Sigmoid colon (tissue), 7 donors: ENCODE data around the gene GABRD. TPM values are rescaled to one million over a fixed set of nuclear protein-coding genes. Genes with fewer than 3 reads are reported as not detected.

Source experiments
- DNase-seq: peaks from one replicate; pipeline ENCODE4 v3.0.0-alpha.2; 2019
- H3K27ac ChIP-seq, 4 donors: fragments of 200-600 bp; sonication (generic); one replicate each; pipeline ENCODE4 v1.5.1; 2016 to 2019; ENCODE audit warnings: mild to moderate bottlenecking in 1 of 4
- H3K27me3 ChIP-seq, 3 donors: fragments of 200-600 bp; sonication (generic); one replicate each; pipeline ENCODE4 v1.5.1; 2019; ENCODE audit warnings: mild to moderate bottlenecking in 1 of 3
- H3K36me3 ChIP-seq, 4 donors: fragments of 200-600 bp; sonication (generic); one replicate each; pipeline ENCODE4 v1.5.1; 2016 to 2019
- H3K4me1 ChIP-seq, 4 donors: fragments of 200-600 bp; sonication (generic); one replicate each; pipeline ENCODE4 v1.5.1; 2017 to 2019
- H3K4me3 ChIP-seq, 4 donors: fragments of 200-600 bp; sonication (generic); one replicate each; pipeline ENCODE4 v1.5.1; 2017 to 2019; ENCODE audit warnings: mild to moderate bottlenecking in 2 of 4, moderate library complexity in 1 of 4
- H3K9me3 ChIP-seq, 4 donors: fragments of 200-600 bp in 3 of 4; sonication (generic) in 3 of 4; one replicate each; pipeline versions ENCODE4 v1.5.1 to v1.6.1; 2013 to 2019
- CTCF ChIP-seq, 4 experiments: fragments of 450-650 bp in 3 of 4; fragments of 200-600 bp in 1 of 4; IDR thresholded peaks; one replicate each; pipeline ENCODE4 v1.5.1; 2016 to 2019; ENCODE audit warnings: antibody characterized with exemption in 4 of 4, mild to moderate bottlenecking in 3 of 4, moderate library complexity in 2 of 4
- EP300 ChIP-seq, 4 donors: sonication (generic); formaldehyde crosslinking; IDR thresholded peaks; one replicate each; pipeline ENCODE4 v1.6.1; 2017; ENCODE audit warnings: antibody characterized with exemption in 4 of 4
- POLR2A ChIP-seq, 2 donors: fragments of 450-650 bp; IDR thresholded peaks; one replicate each; pipeline ENCODE4 v1.6.1; 2016; ENCODE audit warnings: antibody characterized with exemption in 2 of 2, mild to moderate bottlenecking in 2 of 2, moderate library complexity in 2 of 2
- POLR2AphosphoS5 ChIP-seq, 4 donors: sonication (generic); formaldehyde crosslinking; IDR thresholded peaks; one replicate each; pipeline ENCODE4 v1.6.1; 2017; ENCODE audit warnings: antibody characterized with exemption in 4 of 4
- WGBS, 2 donors: extraction: QIAGEN DNeasy Blood & Tissue Kit; methylation state at CpG; one replicate each; pipeline ENCODE4 v1.1.7; 2013; 5-methylcytosine and 5-hydroxymethylcytosine counted together
- intact Hi-C: fragments of 100-400 bp; cut with DNase I; formaldehyde crosslinking; loops from one replicate; pipeline ENCODE4 v1.15.1; 2023
- polyA plus RNA-seq, 3 donors: library from polyadenylated mRNA; stranded (reverse); fragments of 200-250 nt; gene quantifications; one replicate each; pipeline ENCODE4 v1.2.3, GENCODE V29; 2013
- total RNA-seq, 4 donors: library from RNA; depleted of rRNA; stranded (reverse); fragments of >200 nt; gene quantifications; one replicate each; pipeline ENCODE4 v1.1.0, GENCODE V29; 2016
- donor health status: healthy with polysubstance abuse.
- donor health status: Bipolar disorder and iron deficiency.
- donor health status: healthy.

GABRD gene, protein sequence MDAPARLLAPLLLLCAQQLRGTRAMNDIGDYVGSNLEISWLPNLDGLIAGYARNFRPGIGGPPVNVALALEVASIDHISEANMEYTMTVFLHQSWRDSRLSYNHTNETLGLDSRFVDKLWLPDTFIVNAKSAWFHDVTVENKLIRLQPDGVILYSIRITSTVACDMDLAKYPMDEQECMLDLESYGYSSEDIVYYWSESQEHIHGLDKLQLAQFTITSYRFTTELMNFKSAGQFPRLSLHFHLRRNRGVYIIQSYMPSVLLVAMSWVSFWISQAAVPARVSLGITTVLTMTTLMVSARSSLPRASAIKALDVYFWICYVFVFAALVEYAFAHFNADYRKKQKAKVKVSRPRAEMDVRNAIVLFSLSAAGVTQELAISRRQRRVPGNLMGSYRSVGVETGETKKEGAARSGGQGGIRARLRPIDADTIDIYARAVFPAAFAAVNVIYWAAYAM
- not detected for total RNA-seq
- polyA plus RNA-seq: under 1 TPM in 1 of 3 donors, not detected in 2; 0.51 TPM

DNA sequence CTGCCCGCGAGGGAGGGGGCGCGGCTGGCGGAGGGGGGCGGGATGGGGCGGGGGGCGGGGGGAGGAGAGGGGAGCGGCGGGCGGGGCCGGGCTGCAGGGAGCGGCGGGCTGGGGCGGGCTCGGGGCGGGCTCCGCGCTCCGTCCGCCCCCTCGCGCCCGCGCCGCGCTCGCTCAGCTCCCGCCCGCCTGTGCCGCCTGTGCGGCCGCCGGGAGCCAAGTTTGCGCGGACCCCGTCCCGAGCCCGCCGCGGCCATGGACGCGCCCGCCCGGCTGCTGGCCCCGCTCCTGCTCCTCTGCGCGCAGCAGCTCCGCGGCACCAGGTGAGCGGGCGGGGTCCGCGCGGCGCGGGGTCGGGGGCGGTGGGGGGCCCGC, at the start of gene GABRD:
GABRD (plus strand) TSS at position 174 of the 372 bp plus-strand sequence; CDS start at position 253, 79 bp downstream.
- peaks cover 42 to 96% (median 77%) of the 10 kb centered on the region in 3 donors for H3K27me3 ChIP-seq
- no peak within 1 kb of the TSS for H3K27ac ChIP-seq
- H3K4me3 ChIP-seq: peak within 1 kb of the TSS in 2 of 4 donors; percentile 25 to 30
- no peaks in the 10 kb centered on the region for H3K36me3 ChIP-seq
- intact Hi-C loops: no loop called here
- DNase-seq: no peak
- no peak for TF ChIP-seq EP300 (IDR thresholded peaks at IDR 0.05)
- no peaks in the 10 kb centered on the region for H3K9me3 ChIP-seq
- H3K4me1 ChIP-seq: peaks cover 0 to 11% (median 8%) of the 10 kb centered on the region in 4 donors
- whole genome bisulfite sequencing, 2 donors: 1 to 2% methylated on average over 45 to 54 of the region's 60 CpGs

DNA sequence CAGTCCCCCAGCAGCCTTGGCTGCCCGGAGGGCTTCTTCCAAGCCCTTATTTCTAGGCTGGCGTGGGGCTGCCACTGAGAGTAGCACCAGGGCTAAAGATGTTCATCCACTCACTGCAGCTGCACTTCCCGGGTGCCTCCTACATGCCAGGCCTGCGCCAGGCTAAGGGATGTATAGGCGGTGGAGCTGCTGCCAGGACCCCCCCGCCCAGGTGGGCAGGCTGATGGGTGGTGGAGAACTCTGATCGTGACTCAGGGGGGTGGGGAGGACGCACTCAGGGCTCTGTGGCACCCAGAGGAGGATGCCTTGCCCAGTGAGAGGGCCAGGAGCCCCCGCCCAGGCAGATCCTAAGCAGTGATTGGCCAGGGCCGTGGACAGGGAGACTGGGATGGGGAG, 49.6 kb upstream of the GABRD start:
- Histone ChIP-seq H3K27ac (no peak overlapping the region), H3K36me3 (no peaks in the 10 kb centered on the region), H3K4me1 (no peaks in the 10 kb centered on the region), H3K9me3 (no peaks in the 10 kb centered on the region), H3K27me3 (peaks cover 4 to 59% (median 53%) of the 10 kb centered on the region in 3 donors), H3K4me3 (no peak overlapping the region)
- 79 to 80% methylated on average over 10 of the region's 10 CpGs for WGBS, 2 donors
- no peak for DNase-seq
- intact Hi-C loops: no loop called here
- TF ChIP-seq CTCF (IDR thresholded peaks at IDR 0.05): no peak
- no peak for TF ChIP-seq EP300 (IDR thresholded peaks at IDR 0.05)
- no peak for TF ChIP-seq POLR2AphosphoS5 (IDR thresholded peaks at IDR 0.05)
- TF ChIP-seq POLR2A (IDR thresholded peaks at IDR 0.05): no peak

DNA sequence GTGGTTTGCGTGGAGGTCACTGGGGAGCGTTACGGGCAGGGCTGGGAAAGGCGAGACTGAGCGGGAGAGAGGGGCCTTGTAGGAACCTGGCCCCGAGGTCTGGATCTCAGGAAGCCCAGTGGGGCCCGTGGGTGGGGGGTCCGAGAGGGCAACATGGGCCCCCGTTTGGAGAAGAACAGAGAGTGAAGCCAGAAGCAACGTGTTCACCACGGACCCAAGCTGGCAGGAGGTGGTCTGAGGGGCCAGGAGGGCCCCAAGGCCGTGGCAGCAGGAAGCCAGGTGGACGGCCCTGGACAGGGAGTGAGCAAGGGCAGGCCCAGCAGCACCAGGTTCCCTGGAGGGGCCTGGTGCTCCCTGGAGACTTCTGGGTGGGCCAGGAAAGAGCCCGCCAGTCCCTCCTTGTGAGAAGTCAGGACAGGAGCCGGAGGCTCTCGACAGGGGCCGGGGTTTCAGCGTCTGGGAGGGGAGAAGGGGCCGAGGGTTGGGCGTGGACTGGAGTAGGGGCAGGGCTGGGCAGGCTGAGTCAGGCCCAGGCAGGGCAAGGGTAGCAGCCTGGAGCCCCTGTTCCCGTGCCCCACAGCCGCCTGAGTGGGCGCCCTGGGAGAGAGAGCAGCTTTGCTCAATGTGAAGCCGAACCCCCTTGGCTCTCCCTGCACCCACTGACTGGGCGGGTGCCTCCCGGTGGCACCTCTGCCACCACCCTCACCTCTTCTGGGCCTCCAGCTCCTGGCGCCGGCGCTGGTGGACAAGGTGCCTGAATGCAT, 49.0 kb upstream of the GABRD start:
- peaks cover 0 to 53% (median 48%) of the 10 kb centered on the region in 3 donors for H3K27me3 ChIP-seq
- no peaks in the 10 kb centered on the region for H3K9me3 ChIP-seq
- no peaks in the 10 kb centered on the region for H3K36me3 ChIP-seq
- H3K4me3 ChIP-seq: no peak overlapping the region
- no peaks in the 10 kb centered on the region for H3K4me1 ChIP-seq
- H3K27ac ChIP-seq: no peak overlapping the region
- intact Hi-C loops: no loop called here
- TF ChIP-seq CTCF (IDR thresholded peaks at IDR 0.05) (no peak), POLR2AphosphoS5 (IDR thresholded peaks at IDR 0.05) (no peak), POLR2A (IDR thresholded peaks at IDR 0.05) (no peak), EP300 (IDR thresholded peaks at IDR 0.05) (no peak)
- no peak for DNase-seq
- 76% methylated on average over 29 of the region's 29 CpGs for WGBS, 2 donors

DNA sequence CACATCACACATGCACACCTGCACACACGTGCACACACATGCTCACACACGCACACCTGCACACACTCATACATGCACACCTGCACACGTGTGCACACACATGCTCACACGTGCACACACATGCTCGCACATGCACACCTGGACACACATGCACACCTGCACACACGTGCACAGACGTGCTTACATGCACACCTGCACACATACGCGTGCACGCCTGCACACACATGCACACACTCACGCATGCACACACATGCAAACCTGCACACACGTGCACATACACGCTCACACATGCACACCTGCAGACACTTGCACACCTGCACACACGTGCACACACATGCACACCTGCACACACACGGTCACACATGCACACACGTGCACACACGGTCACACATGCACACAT, 48.1 kb upstream of the GABRD start:
- peaks cover 0 to 49% (median 41%) of the 10 kb centered on the region in 3 donors for H3K27me3 ChIP-seq
- no peaks in the 10 kb centered on the region for H3K36me3 ChIP-seq
- H3K9me3 ChIP-seq: no peaks in the 10 kb centered on the region
- H3K27ac ChIP-seq: no peak overlapping the region
- DNase-seq: no peak
- no peaks in the 10 kb centered on the region for H3K4me1 ChIP-seq
- 91% methylated on average over 17 of the region's 17 CpGs for WGBS, 2 donors
- TF ChIP-seq POLR2AphosphoS5 (IDR thresholded peaks at IDR 0.05) (no peak), POLR2A (IDR thresholded peaks at IDR 0.05) (no peak), CTCF (IDR thresholded peaks at IDR 0.05) (no peak), EP300 (IDR thresholded peaks at IDR 0.05) (no peak)
- no peak overlapping the region for H3K4me3 ChIP-seq
- intact Hi-C loops: no loop called here

DNA sequence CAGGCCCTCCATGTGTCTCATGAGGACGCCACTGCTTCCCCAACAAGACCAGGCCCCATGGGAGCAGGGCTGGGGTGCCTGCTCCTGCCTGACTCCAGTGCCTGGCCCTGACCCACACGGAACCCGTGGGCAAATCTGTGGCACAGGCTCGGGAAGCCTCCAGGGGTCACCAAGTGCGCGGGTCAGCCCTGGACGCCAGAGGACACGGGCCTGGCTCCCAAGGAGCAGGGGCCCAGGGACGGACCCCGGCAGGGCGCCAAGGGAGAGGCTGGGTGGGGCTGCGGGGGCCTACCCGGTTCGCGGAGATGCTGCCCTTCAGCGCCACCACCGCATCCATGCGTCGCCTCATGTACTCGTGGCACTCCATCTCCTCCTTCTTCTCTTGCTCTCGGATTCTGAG, 47.5 kb upstream of the GABRD start:
- intact Hi-C loops: no loop called here
- TF ChIP-seq EP300 (IDR thresholded peaks at IDR 0.05): no peak
- no peak for TF ChIP-seq CTCF (IDR thresholded peaks at IDR 0.05)
- no peak for TF ChIP-seq POLR2A (IDR thresholded peaks at IDR 0.05)
- no peak for TF ChIP-seq POLR2AphosphoS5 (IDR thresholded peaks at IDR 0.05)
- H3K9me3 ChIP-seq: no peaks in the 10 kb centered on the region
- H3K4me1 ChIP-seq: no peaks in the 10 kb centered on the region
- H3K27ac ChIP-seq: no peak overlapping the region
- 91 to 92% methylated on average over 21 of the region's 21 CpGs for WGBS, 2 donors
- H3K36me3 ChIP-seq: no peaks in the 10 kb centered on the region
- H3K27me3 ChIP-seq: peaks cover 0 to 42% (median 34%) of the 10 kb centered on the region in 3 donors
- no peak for DNase-seq
- no peak overlapping the region for H3K4me3 ChIP-seq
